Common myeloid progenitor, CD34-positive (primary cell): Measurements from ENCODE around the gene SMAD6.
A peak's percentile ranks its signal among the peaks of the same experiment; 100 is the strongest.

ENCODE experiments used
- CTCF ChIA-PET: fragments of 350-600 bp; sonication (Branson Sonifier 250); formaldehyde crosslinking; loops from one replicate; lab custom pipeline; 2021; ENCODE audit warnings: antibody characterized with exemption; lab: Charles Lee
- POLR2A ChIA-PET: fragments of 350-600 bp; sonication (Branson Sonifier 250); formaldehyde crosslinking; loops from one replicate; lab custom pipeline; 2021; ENCODE audit warnings: antibody characterized with exemption; lab: Charles Lee
- DNase-seq, 3 donors: peaks; one replicate each; pipeline versions ENCODE4 v3.0.0 to v3.0.0-alpha.2; 2013
- H3K27ac ChIP-seq, 2 experiments: 1 replicate in 1 of 2; 2 replicates in 1 of 2; pipeline ENCODE4 v1.7.0; 2013; ENCODE audit warnings: inconsistent platforms in 2 of 2, low read length in 2 of 2, mild to moderate bottlenecking in 2 of 2, low read depth in 1 of 2, moderate library complexity in 1 of 2; ENCODE audit not compliant: severe bottlenecking in 2 of 2, insufficient read depth in 1 of 2, poor library complexity in 1 of 2
- H3K27me3 ChIP-seq, 5 experiments: replicated peaks in 2 of 5; 1 replicate in 3 of 5; 2 replicates in 2 of 5; pipeline versions ENCODE4 v1.6.1 to v1.7.0; 2013; ENCODE audit warnings: low read length in 4 of 5, mild to moderate bottlenecking in 2 of 5, moderate library complexity in 2 of 5, inconsistent platforms in 1 of 5; ENCODE audit not compliant: insufficient read depth in 5 of 5, control insufficient read depth in 4 of 5
- H3K36me3 ChIP-seq, 4 experiments: 1 replicate in 2 of 4; 2 replicates in 2 of 4; pipeline versions ENCODE4 v1.6.1 to v1.7.0; 2013; ENCODE audit warnings: low read length in 3 of 4, control low read depth in 1 of 4, mild to moderate bottlenecking in 1 of 4; ENCODE audit not compliant: control insufficient read depth in 4 of 4, insufficient read depth in 4 of 4
- H3K4me1 ChIP-seq, 4 experiments: 1 replicate in 3 of 4; 2 replicates in 1 of 4; pipeline versions ENCODE4 v1.6.1 to v1.7.1; 2013; ENCODE audit warnings: low read length in 3 of 4, mild to moderate bottlenecking in 3 of 4, control low read depth in 1 of 4, inconsistent platforms in 1 of 4, moderate library complexity in 1 of 4; ENCODE audit not compliant: control insufficient read depth in 4 of 4, insufficient read depth in 4 of 4; ENCODE audit errors: control extremely low read depth in 1 of 4
- H3K4me3 ChIP-seq, 7 experiments: 1 replicate in 4 of 7; 2 replicates in 3 of 7; pipeline versions ENCODE4 v1.5.1 to v1.7.0; 2013; ENCODE audit warnings: mild to moderate bottlenecking in 7 of 7, low read length in 6 of 7, moderate library complexity in 6 of 7, inconsistent platforms in 2 of 7, low read depth in 2 of 7, control low read depth in 1 of 7; ENCODE audit not compliant: insufficient read depth in 4 of 7, control insufficient read depth in 1 of 7; ENCODE audit errors: extremely low read depth in 1 of 7
- H3K9me3 ChIP-seq, 5 experiments: 1 replicate in 4 of 5; 2 replicates in 1 of 5; pipeline versions ENCODE4 v1.6.1 to v1.7.1; 2013; ENCODE audit warnings: low read length in 4 of 5, mild to moderate bottlenecking in 2 of 5, inconsistent platforms in 1 of 5, low read depth in 1 of 5, moderate library complexity in 1 of 5; ENCODE audit not compliant: control insufficient read depth in 4 of 5, insufficient read depth in 2 of 5; ENCODE audit errors: control extremely low read depth in 1 of 5
- WGBS: methylation state at CpG from one replicate; pipeline ENCODE4 v1.1.5; 2013; ENCODE audit not compliant: insufficient coverage; 5-methylcytosine and 5-hydroxymethylcytosine counted together

SMAD6 gene

DNA sequence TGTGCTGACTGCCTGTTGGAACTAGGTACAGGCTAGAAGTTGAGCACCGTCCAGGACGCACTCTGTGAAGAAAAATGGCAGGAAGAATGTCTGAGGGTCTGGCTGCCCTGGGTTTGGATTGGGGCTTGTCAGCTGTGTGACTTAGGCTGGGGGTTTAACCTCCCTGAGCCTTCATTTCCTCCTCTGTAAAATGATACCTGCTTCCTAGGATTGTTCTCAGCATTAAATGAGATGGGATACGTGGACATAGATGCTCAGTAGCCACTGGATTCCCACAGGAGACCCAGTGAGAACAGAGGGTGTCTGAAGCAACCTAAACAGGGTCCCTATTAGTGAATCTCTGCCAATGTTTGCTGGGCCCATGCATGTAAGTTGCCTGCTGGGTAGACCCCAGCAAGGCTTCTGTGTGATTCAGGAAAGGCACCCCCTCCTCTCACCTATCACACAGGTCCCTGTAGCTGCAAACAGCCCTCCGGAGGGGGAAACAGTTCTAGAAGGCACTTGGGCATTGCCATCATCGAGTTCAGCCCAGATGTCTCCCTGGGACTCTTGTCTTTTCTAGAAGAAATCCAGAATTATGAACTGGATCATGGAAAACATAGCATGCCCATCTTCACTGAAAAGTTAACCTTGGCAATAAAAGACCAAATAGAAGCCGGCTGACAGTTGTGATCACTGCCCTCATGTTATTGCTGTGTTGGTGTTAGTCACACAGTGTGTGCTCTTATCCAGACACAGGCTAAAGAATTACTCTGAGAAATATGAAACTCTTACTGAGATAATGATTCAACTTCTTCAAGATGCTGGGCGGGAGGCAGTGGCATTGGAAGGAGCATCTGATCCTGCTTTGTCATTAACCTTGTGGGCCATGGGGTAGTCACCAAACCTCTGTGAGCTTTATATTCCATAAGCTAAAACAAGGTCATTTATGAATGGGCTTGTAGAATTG is 64.5 kb downstream of the SMAD6 start:
- Histone ChIP-seq H3K9me3 (no peaks in the 10 kb centered on the region), H3K27me3 (no peaks in the 10 kb centered on the region), H3K4me1 (peaks cover 17 to 57% (median 52%) of the 10 kb centered on the region in 4 experiments), H3K36me3 (no peaks in the 10 kb centered on the region), H3K4me3 (peak overlapping the region in 4 of 7 experiments; percentile 32 to 54 (median 48)), H3K27ac (no peak overlapping the region)
- POLR2A ChIA-PET: no interaction called here
- CTCF ChIA-PET: interaction anchor here (0.9 to 3.9 kb wide), 8 partner anchors 9 to 156 kb away, joined by 3 to 10 read pairs (median 3); no protein-coding TSS in a partner anchor
- DNase-seq: no peak
- 63% methylated on average over 6 of the region's 7 CpGs for WGBS

DNA sequence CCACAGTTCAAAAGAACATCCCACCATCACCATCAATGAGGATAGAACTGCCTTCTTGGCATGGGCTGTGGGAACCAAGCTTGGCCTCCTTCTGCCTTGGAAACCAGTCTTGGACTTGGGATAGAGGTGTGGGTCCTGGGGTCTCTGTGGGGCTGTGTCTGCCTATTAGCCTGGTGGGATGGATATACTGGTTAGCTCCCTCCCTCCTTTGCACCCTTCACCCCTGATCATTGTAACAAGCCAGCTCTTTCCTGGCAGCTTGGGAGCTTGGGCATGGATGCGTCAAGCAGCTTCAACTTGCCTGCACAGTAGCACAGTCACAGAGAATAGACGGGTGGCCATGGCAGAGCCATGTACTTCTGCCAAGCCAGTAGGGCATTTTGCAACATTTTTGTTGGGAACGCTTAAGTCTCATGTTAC is 65.2 kb downstream of the SMAD6 start:
- Histone ChIP-seq H3K27me3 (no peaks in the 10 kb centered on the region), H3K36me3 (no peaks in the 10 kb centered on the region), H3K4me3 (no peak overlapping the region), H3K27ac (no peak overlapping the region), H3K9me3 (no peaks in the 10 kb centered on the region), H3K4me1 (peaks cover 14 to 50% (median 46%) of the 10 kb centered on the region in 4 experiments)
- DNase-seq: no peak
- ChIA-PET POLR2A (no interaction called here), CTCF (interaction anchor here (0.9 to 1.3 kb wide), 3 partner anchors 46 to 68 kb away, joined by 3 to 5 read pairs (median 3); no protein-coding TSS in a partner anchor)
- 100% methylated on average over 2 of the region's 3 CpGs for WGBS

DNA sequence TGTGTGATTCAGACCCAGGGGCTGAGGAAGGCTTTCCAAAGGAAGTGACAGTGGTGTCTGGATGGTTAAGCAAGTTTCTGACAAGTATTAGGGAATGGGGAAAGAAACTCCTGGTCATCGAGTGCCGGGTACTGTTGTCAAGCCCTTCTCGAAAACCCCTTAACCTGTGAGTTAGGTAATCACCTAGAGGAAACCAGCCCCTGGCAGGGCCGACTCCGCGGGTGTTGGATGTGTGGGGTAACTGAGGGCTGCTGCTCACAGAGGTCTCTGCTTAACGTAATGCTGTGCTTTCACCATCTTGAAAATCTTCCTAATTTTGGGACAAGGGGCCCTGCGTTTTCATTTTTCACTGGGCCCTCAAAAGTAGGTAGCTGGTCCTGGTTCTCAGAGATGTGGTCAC is 67.0 kb downstream of the SMAD6 start:
- Histone ChIP-seq H3K4me3 (no peak overlapping the region), H3K9me3 (no peaks in the 10 kb centered on the region), H3K27ac (no peak overlapping the region), H3K4me1 (peaks cover 16 to 46% (median 38%) of the 10 kb centered on the region in 4 experiments), H3K36me3 (peaks cover 0 to 1% (median 0%) of the 10 kb centered on the region in 4 experiments), H3K27me3 (no peaks in the 10 kb centered on the region)
- whole genome bisulfite sequencing: 91% methylated on average over 8 of the region's 8 CpGs
- DNase-seq: no peak
- ChIA-PET POLR2A (no interaction called here), CTCF (interaction anchor here (0.8 to 2.0 kb wide), 10 partner anchors 12 to 168 kb away, joined by 3 to 6 read pairs (median 3); no protein-coding TSS in a partner anchor)

DNA sequence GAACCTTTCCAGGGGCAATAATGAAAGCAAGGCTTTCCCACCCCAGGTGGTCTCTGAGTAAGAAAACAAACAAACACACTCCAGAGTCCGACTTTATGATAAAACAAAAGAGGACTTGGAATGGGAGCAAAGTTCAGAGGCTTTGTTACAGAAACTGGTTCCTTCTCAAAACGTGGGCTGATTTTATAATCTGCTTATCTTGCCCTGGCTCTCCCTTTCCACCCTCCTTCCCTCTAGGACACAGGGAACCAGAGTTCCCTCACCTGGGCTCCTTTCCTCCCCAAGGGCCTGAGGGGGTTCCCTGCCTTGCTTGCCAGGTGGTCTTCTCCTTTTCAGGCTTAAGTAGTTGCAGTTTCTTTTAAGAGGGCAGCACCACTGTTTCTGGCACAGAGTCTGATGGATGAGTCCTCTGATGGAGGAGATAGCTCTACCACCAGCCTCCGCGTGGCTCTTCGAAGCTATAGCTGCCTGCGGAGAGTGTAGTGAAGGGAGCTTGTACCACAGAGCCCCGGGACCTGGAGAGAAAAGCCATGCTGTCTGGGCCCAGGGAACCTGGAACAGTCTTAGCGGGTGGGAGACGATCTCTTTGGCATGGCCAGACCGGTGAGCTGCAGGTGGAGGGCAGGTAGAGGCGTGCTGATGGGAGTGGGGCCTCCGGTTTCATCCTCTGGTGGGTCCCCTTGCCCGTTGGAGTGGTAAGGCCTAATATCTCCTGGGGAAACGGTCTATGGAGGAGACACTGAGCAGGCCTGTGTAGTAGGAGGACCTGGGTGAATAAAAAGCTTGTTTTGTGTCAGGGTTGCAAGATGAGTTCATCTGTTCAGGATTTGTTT is 68.7 kb downstream of the SMAD6 start:
- DNase-seq: no peak
- Histone ChIP-seq H3K36me3 (peaks cover 0 to 2% (median 0%) of the 10 kb centered on the region in 4 experiments), H3K27me3 (no peaks in the 10 kb centered on the region), H3K4me1 (peaks cover 10 to 34% (median 24%) of the 10 kb centered on the region in 4 experiments), H3K4me3 (no peak overlapping the region), H3K27ac (no peak overlapping the region), H3K9me3 (no peaks in the 10 kb centered on the region)
- 82% methylated on average over 13 of the region's 14 CpGs for WGBS
- CTCF ChIA-PET: interaction anchor here (1.4 to 5.8 kb wide), 3 partner anchors 11 to 170 kb away, joined by 3 to 48 read pairs (median 21); partner anchors contain the start of gene SMAD6
- POLR2A ChIA-PET: interaction anchor here (0.7 kb wide), 1 partner anchor 68 kb away, joined by 4 read pairs; no protein-coding TSS in a partner anchor

DNA sequence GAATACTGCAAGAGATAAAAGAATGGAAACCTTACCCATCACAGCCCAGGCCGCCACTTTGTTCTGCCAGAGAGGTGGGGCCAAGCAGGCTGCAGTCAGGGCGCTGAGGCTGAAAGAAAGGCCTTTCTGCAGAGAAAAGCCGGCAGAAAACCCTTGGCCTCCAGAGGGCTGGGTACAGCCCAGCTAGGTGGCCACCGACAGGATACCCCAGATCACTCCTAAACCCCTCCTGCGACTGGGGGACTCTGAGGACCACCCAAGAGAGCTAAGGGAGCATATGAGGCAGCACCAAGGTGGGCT is 69.3 kb downstream of the SMAD6 start:
- H3K36me3 ChIP-seq: peaks cover 0 to 2% (median 0%) of the 10 kb centered on the region in 4 experiments
- ChIA-PET POLR2A (interaction anchor here (0.7 kb wide), 1 partner anchor 68 kb away, joined by 4 read pairs; no protein-coding TSS in a partner anchor), CTCF (interaction anchor here (1.2 to 5.8 kb wide), 5 partner anchors 12 to 167 kb away, joined by 5 to 48 read pairs (median 21); partner anchors contain the start of gene SMAD6)
- peaks cover 9 to 28% (median 20%) of the 10 kb centered on the region in 4 experiments for H3K4me1 ChIP-seq
- no peak for DNase-seq
- H3K27me3 ChIP-seq: no peaks in the 10 kb centered on the region
- H3K4me3 ChIP-seq: no peak overlapping the region
- 100% methylated on average over 3 of the region's 5 CpGs for WGBS
- no peaks in the 10 kb centered on the region for H3K9me3 ChIP-seq
- no peak overlapping the region for H3K27ac ChIP-seq

DNA sequence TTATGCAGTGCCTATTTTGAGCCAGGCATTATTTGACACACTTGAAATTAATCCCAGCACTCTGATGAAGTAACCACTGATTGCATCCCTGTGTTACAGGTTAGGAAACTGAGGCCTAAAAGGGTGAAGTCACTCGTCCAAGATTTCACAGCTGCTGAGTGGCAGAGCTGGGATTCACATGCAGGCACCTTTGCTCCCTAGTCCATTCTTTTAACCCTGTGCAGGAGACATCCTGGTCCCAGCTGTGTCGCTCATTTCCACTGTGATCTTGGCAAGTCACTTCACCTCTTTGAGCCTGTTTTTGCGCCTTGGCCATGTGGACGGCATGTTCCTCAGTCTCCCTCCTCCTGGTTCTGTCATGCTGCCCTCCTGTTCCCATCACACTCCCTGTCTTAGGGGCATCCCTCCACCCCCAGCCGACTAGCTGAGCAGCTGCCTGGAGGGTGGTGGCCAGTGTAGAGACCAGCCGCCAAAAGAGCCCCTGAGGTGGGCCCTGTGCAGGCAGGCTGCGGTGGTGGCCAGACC is 70.6 kb downstream of the SMAD6 start:
- DNase-seq: no peak
- Histone ChIP-seq H3K4me3 (no peak overlapping the region), H3K36me3 (peaks cover 0 to 2% (median 0%) of the 10 kb centered on the region in 4 experiments), H3K4me1 (peaks cover 3 to 18% (median 12%) of the 10 kb centered on the region in 4 experiments), H3K9me3 (no peaks in the 10 kb centered on the region), H3K27ac (no peak overlapping the region), H3K27me3 (no peaks in the 10 kb centered on the region)
- POLR2A ChIA-PET: interaction anchor here (0.5 to 0.6 kb wide), 2 partner anchors 21 to 422 kb away, joined by 3 to 4 read pairs; no protein-coding TSS in a partner anchor
- CTCF ChIA-PET: interaction anchor here (0.6 to 5.8 kb wide), 19 partner anchors 13 to 173 kb away, joined by 3 to 48 read pairs (median 6); partner anchors contain the start of gene SMAD6
- 71% methylated on average over 6 of the region's 7 CpGs for WGBS
